ENCODE data around the gene CD151. TPM values are rescaled to one million over a fixed set of nuclear protein-coding genes. Genes with fewer than 3 reads are reported as not detected.

Gene CD151
- total RNA-seq (2014; rRNA removed; shearing (Covaris generic)): 228 and 233 TPM in 2 replicates
- 331 and 391 TPM in 2 replicates for polyA plus RNA-seq (2015; cell fraction: cytosol; rRNA removed)
- polyA plus RNA-seq (2015; cell fraction: nucleus; rRNA removed): 228 and 263 TPM in 2 replicates

DNA sequence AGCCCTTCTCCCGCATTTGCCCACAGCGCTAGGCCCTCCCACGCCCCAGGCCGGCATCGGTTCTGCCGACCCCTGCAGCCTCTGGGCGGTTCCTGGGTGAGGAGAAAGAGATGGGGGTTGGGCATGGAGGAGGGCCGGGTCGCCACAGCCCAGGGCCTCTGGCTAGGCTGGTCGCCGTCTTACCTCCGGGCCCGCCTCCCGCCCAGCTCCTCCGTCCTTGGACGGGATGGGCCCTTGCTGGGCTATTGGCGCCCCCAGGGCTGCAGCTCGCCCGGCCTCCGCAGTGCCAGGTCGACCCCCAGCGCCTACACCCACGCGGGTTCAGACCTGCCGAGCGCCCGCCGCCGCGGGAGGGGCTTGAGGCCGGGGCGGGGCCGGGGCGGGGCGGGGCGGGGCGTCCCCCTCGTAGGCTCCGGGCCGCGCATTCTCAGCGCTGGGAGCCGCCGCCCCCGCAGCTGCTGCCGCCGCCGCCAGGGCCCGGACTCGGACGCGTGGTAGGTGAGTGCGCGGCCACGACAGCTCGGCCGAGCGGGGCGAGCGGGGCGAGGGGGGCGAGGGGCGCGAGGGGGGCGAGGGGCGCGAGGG is at the start of gene CD151:
Gene CD151 (plus strand): TSS at position 424 of the 585 bp plus-strand sequence. CDS start 3,118 bp downstream, outside the sequence.
- peak; percentile 59 for DNase-seq (ENCODE audit: low read depth, low spot score)
- in situ Hi-C loops (cut with HindIII; ENCODE audit: low pct_unique_long_range_greater_than_20kb, low sequenced_read_pairs): no loop called here

DNA sequence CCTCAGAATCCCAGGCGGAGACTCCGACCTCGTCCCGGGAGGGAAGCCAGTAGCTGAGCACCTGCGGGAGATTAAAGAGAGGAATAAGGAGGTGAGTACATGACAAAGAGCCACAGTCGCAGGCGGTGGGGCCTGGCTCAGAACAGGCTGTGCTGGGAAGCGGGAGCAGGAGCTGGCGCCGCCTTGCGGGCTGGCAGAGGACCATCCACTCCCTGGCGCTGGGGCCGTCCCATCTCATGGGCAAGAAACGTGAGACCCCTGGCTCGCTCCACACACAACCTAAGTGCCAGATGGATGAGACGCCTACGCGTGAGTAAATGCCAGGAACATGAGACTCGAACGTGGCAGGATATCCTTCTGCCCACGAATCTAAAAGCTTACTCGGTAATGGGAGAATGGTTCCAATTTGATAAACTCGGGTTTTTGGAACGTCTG is 49.2 kb upstream of the CD151 start:
- in situ Hi-C loops (cut with HindIII; ENCODE audit: low pct_unique_long_range_greater_than_20kb, low sequenced_read_pairs): no loop called here
- DNase-seq (ENCODE audit: low read depth, low spot score): peak; percentile 58

DNA sequence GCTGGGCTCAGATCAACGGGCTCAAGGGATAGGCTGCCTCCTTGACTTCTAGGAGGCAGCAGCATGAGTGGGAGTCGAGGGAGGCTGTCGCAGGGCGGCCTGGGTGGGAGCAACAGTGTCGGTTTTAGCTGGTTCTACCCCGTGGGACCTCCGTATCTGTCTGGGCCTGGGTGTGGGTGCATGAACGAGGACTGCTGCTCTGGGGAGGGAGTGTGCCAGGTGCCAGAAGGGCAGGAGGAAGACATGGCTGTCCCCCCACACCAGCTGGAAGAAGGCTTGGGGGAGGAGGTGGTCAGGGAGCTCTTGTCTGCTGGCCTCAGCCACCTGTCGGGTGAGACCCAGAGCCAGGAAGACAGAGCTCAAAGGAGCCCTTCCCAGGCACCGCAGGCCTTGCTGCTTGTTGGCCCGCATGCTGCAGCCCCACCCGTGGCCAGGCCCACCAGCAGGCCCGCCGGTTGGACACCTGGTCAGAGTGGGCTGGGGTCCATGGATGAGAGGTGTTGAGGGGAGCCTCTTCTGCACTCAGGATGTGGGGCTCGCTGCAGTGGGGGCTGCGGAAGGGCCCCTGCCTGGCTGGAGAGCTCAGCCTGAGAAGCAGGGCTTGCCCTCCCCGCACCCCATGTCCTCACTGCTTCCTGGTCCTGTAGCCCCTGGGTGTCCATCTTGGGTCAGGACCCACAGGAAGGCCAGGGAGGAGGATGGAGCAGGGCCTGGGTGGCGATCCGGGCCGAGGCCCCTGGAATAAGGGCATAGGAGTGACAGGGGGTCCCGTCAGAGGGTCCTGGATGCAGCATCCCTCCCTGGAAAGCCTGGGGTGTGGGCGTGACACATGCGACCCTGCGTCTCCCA is 46.3 kb upstream of the CD151 start:
- in situ Hi-C loops (cut with HindIII; ENCODE audit: low pct_unique_long_range_greater_than_20kb, low sequenced_read_pairs): no loop called here
- no peak for DNase-seq (ENCODE audit: low read depth, low spot score)

DNA sequence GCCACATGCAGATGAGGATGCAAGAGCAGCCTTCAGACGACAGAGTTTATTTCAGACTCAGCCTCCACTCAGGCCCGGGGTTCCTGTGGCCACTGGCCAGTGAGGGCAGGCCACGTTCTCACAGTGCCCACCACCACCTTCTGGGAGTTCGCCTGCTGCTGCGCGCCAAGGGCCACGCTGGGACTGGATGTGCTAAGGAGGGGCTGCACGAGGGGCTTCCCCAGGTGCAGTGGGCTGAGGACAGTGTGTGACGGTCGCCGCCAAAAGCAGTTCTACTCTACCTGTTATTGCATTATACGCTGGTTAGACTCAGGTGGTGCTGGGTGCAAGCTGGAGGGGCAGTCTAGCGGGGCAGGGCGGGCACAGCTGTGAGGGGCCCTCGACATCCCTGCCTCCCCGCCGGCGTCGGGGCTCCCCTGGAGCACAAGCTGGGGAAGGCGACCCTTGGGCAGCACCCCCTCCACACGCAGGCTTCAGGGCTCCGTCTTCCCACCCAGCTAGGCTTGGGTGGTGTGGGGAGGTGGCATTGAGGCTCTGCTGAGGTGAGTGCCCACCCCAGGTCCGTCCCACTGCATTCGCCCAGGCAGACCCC is 45.6 kb upstream of the CD151 start:
- in situ Hi-C loops (cut with HindIII; ENCODE audit: low pct_unique_long_range_greater_than_20kb, low sequenced_read_pairs): no loop called here

DNA sequence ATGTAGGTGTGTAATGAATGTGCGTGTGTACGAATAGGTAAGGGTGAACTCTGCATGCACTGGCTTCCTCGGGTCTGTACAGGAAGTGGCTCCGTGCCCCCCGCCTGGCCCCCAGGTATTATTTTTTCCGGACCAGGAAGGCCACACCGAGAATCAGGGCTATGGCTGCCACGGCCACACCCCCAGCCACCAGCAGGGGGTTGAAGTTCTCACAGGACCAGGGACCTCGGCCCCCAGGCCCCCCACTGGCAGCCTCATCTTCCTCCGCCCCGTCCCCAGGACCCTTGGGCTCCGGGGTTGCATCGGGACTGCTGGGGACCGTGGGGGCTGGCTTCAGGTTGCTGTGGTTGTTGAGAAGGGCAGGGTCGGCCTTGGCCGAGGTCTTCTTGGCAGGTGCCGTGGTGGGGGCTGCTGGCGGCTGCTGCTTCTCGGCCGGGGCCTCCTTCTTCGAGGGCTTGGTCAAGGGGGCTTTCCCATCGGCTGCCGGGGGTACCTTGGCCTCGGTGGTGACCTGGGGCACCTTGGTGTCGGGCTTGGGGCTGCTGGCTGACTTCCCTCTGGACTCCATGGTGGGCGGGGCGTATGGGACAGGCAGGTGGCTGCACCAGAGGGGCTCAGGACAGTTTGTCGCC is 44.6 kb upstream of the CD151 start:
- DNase-seq (ENCODE audit: low read depth, low spot score): no peak
- in situ Hi-C loops (cut with HindIII; ENCODE audit: low pct_unique_long_range_greater_than_20kb, low sequenced_read_pairs): no loop called here

More for the DNA sequence above, 45.6 kb upstream of the CD151 start:
- DNase-seq (ENCODE audit: low read depth, low spot score): no peak

DNA sequence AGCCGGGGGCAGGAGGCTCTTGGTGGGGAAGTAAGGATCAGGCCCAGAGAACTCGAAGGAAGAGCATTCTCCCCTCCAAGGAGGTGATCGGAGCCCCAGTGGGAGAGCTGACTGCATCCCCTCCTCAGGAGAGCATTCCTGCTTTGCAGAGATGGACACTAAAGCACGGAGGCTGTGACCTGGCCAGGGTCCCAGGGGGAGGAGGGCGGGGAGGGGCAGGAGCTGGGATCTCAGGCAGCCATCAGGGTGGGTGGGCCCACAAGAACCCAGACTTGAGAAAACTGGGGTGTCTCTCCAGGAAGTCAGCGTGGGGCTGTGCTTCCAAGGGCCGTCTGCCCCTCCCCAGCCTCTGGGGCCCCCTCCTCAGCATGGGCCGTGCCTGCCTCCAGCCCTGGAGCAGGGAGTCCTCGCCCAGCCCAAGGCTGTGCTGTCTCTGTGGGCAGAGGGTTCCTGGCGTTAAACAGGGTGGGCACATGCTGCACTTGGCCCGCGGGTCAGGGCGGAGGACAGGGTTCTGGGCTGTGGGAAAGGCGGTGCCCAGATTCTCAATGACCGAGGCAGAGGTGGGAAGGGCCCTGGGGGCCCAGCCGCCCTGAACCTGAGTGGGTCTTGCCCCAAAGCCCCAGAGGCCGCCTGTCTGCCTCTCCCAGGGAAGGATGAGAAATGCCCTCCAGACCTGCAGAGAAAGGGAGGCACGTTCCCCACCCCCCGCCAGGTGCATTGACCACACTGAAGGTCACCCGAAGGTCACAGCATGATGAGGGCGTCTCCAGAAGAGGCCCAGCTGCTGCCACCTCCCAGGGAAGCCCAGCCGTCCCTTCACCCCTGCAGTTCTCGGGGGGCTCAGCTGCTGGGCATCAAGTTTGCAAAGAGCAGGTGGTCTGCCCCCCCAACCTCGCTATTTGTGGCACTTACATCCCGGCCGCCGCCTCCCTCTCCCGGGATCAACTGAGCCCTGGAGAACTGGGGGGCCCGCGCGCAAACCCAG is 43.5 kb upstream of the CD151 start:
- no peak for DNase-seq (ENCODE audit: low read depth, low spot score)
- in situ Hi-C loops (cut with HindIII; ENCODE audit: low pct_unique_long_range_greater_than_20kb, low sequenced_read_pairs): no loop called here

DNA sequence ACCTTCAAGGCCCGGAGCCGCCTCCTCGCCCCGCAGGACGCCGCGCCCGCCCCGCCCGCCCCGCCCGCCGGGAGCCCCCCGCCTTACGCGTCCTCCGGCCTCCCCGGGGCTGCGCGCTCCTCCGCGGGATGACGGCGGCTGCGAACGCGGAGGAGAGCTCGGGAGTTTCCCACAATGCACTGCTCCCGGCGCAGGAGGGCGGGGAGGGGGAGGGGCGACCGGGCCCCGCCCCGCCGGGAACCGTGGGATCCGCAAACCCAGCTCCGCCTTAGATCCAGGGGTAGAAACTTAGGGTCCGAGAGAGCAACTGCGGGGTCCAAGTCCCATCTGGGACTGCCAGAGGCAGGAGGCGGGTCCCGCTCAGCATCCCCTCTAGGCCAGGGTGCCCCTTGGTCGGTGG is 42.8 kb upstream of the CD151 start, which contains the start of gene CEND1:
Gene CEND1 (minus strand): TSS at position 148 of the 400 bp plus-strand sequence. CDS start 1,514 bp downstream, outside the sequence.
- in situ Hi-C loops (cut with HindIII; ENCODE audit: low pct_unique_long_range_greater_than_20kb, low sequenced_read_pairs): no loop called here
- DNase-seq (ENCODE audit: low read depth, low spot score): peak; percentile 43

DNA sequence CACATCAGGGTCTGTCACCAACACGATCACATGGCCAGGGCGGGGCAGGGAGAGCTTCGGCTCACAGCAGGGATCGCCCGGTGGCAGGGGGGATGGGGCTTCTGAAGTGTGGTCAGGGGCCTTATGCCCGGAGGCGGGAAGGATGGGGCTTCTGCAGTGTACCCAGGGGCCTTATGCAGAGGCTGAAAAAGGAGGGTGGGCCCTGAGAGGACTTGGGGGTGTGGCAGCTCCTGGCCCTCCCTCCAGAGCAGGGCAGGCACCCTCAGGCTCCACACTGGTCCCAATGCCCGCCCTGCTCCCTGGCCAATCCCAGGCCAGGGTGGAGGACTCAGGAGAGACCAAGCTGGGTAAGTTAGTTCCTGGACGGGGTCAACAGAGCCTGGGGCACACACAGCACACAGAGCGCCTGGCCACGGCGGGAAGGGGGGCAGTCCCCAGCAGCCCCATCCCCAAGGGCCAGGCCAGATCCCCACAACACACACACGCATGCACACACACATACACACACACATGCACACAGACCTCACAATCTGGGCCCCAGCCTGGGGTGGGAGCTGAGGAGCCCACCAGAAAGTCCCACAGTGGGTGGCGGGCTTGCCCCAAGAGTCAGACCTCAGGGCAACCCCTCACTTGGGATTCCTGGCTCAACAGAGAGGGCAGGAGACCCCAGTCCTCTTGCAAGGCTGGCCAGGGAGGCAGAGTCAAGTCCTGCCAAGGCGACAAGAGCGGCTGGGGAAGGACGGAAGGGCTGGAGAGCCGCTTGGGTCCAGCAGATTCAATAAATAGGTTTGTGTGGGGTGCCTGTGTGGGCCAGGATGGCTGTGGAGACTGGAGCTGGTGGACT is 41.8 kb upstream of the CD151 start:
- in situ Hi-C loops (cut with HindIII; ENCODE audit: low pct_unique_long_range_greater_than_20kb, low sequenced_read_pairs): no loop called here
- no peak for DNase-seq (ENCODE audit: low read depth, low spot score)

DNA sequence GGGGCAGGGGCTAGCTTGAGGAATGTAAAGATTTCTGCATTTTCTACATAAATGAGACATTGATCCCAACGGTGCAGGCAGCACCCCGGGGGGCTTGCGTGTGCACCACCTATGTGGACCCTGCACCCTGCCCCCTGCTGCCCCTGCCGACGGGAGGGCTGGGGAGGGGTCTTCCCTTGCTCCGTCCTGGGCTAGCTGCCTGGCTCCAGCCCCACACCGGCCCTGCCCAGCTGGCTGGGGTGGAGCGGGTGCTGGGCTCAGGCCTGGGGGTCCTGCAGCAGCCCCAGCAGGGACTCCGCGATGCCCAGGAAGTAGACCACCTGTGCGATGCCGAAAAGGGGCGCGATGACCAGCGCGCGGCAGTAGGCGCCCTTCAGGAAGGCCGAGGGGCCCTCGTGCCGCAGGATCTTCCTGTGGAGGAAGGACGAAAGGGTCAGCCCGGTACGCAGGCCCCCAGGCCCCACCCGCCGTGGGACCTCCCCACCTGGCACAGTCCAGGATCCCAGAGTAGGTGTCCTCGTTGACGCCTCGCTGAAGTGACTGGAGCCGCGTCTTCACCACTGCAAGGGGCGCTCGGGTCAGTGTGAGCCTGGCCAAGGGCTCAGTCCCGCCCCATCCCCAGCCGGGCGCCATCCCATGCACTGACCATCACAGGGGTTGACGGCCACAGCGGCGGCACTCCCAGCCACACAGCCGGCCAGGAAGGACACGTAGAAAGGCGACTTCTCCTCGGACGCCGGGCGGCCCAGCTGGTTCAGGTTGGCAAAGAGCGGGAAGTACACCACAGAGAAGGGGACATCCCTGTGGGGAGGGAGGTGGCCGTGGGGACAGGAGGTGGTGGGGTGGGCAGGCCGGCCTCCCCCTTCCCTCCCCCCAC is 40.9 kb upstream of the CD151 start:
- in situ Hi-C loops (cut with HindIII; ENCODE audit: low pct_unique_long_range_greater_than_20kb, low sequenced_read_pairs): no loop called here
- no peak for DNase-seq (ENCODE audit: low read depth, low spot score)

DNA sequence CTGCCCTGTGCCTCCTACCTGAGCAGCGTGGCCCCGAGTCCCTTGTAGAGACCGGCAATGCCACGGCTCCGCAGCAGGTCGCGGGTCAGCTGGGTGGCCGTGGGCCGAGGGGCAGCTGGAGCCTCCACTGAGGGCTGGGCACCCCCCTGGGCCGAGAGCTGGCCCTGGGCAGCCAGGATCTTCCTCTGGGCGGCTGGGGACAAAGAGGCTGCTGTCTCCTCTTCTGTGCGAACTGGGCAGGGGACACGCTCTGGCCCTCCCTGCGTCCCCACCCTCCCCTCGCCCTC is 40.3 kb upstream of the CD151 start:
- no peak for DNase-seq (ENCODE audit: low read depth, low spot score)
- in situ Hi-C loops (cut with HindIII; ENCODE audit: low pct_unique_long_range_greater_than_20kb, low sequenced_read_pairs): no loop called here

DNA sequence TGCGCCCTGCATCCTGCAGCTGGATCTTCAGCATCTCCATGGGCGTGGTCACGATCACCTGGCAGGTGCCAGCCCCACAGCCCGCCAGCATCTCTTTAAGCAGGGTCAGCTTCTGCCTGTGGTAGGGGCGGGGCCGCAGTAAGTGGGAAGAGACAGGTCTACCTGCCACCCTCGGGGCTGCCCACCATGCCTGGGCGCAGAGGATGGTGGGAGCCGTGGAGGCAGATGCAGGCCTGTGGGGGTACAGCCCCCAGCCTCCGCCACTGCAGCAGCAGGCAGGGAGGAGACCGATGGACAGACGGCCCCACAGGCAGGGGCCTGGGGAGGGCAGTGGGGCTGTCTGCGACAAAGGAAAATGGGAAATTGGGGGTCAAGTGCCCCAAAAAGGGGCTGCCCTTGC is 39.9 kb upstream of the CD151 start:
- in situ Hi-C loops (cut with HindIII; ENCODE audit: low pct_unique_long_range_greater_than_20kb, low sequenced_read_pairs): no loop called here
- no peak for DNase-seq (ENCODE audit: low read depth, low spot score)

DNA sequence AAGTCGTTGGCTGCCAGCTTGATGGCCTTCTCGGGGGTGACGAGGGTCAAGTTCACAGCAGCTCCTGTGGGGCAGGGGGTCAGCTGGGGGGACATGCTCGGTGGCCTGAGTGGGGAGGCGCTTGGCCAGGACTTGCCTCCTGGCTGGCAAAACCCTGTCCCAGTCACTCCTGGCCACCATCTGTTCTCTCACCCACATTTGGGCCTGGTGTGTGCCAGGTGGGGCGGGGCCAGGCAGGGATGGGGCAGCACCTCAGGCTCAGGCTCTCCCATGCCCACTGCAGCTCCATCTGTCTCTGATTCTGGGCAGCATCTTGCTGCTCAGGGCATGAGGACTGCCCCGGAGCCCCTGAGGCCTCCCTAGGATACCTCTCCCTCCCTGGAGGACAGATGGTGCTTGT is 39.2 kb upstream of the CD151 start:
- no peak for DNase-seq (ENCODE audit: low read depth, low spot score)

DNA sequence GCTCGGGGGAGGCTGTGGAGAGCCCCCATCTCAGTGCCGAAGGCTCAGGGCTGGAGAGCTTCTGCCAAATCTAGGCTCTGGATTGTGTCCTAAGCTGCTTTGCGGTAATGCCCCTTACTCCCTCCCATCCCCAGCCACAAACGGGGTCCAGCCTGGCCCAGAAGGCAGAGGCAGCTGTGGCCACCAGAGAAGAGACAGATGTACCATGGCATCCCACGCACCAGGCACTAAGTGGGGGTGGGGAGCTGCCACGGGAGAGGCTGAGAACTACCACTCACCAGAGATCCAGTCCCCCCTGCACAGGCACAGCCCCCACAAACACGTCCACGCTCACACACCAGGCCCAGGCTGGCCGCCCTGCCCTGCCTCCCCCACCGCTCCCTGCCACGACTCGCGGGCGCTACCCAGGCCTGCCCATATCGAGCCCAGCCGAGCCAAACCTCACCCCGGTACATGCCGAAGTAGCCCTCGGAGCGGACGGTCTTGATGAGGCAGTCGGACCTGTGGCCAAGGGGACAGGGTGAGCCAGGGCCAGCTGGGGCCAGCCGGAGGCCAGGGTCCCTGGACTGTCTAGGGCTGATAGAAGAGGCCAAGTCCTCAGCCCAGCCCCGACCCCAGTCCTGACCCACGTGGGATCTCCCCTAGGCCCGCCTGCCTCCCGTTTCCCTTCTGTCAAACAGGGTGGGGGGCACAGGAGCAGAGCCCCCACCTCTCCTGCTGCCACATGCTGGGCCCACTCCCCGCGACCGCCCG is 38.6 kb upstream of the CD151 start:
- in situ Hi-C loops (cut with HindIII; ENCODE audit: low pct_unique_long_range_greater_than_20kb, low sequenced_read_pairs): no loop called here
- DNase-seq (ENCODE audit: low read depth, low spot score): no peak

More for the DNA sequence above, 39.2 kb upstream of the CD151 start:
- in situ Hi-C loops (cut with HindIII; ENCODE audit: low pct_unique_long_range_greater_than_20kb, low sequenced_read_pairs): no loop called here

DNA sequence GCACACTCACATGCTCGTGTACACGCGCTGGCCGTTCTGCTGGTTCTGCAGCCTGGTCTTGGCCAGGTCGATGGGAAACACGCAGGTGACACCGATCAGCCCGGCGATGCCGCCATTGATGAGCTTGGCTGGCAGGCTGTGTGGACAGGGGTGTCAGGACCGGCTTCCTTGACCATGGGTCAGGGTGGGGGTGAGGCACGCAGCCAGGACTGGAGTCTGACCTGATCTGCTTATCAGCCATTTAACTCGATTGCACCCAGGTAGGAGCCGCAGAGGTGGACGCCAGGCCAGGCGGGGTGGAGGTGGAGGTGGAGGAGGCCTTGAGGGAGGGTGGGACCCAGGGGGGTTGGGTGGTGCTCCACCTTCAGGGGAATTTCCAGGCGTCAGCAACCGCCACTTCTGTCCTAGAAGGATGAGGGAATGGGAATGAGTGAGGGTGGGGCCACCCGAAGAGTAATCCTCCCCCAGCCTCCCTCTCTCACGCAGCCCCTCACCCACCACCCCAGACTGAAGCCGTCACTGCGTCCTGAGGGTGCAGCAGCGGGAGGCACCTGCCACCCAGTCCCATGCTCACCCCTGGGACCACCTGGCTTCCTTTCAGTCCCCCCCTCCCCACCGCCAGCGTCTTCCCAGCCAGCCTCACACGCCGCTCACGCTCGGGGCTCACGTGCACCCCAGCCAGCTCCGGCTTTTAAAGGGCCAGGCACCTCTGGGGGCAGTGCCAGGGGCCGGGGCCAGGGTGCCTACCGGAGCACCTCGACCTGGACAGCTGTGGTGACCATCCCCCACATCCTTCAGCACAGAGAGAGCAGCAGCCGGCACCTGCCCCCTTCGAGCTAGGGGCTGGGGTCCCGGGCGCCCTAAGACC is 37.8 kb upstream of the CD151 start:
- in situ Hi-C loops (cut with HindIII; ENCODE audit: low pct_unique_long_range_greater_than_20kb, low sequenced_read_pairs): no loop called here
- no peak for DNase-seq (ENCODE audit: low read depth, low spot score)
